Measurements from ENCODE around the gene CAPS. TPM values are rescaled to one million over a fixed set of nuclear protein-coding genes. Genes with fewer than 3 reads are reported as not detected.

CAPS gene
- 0.27 TPM for polyA plus RNA-seq (2013, experiment 1 of 2)
- 0.52 TPM for polyA plus RNA-seq (2013, experiment 2 of 2)

DNA sequence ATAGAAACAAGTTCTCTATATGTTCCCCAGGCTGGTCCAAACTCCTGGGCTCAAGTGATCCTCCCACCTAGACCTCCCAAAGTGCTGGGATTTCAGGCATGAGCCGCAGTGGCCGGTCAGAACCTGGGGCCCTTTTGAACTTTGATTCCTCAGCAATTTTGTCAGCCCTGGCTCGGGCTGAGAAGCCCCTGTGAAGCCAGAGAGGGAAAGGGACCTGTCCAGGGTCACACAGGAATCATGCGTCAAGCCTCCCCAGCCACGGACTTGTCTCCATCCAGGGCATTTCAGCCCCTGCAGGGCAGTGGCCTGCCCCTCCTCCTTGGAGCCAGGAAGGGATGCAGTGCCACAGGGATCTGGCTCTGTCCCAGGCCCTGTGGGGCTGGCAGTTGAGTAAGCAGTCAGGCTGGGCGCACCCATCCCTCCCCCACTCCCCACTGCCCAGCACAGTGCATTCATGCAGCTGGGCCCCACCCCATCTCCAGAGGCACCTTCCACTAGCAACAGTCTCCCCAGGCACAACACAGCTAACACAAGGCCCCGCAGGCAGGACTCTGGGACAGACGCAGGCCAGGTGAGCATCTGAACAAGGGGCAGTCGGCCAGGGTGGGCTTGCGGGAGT is at the start of gene CAPS:
CAPS (plus strand) TSS at position 516 of the 619 bp plus-strand sequence. CDS start 153 bp downstream, outside the sequence.
- no peaks in the 10 kb centered on the region for H3K4me1 ChIP-seq (ENCODE audit: control insufficient read depth, low read depth, low read length)
- no peak within 1 kb of the TSS for H2BK5ac ChIP-seq (ENCODE audit: low read length)
- no peak within 1 kb of the TSS for H3K9ac ChIP-seq (ENCODE audit: low read length)
- H2BK120ac ChIP-seq (ENCODE audit: low read depth, low read length) = no peak within 1 kb of the TSS
- H2BK15ac ChIP-seq (replicated peaks; ENCODE audit: low read depth) = no peak within 1 kb of the TSS
- H3K4me3 ChIP-seq (ENCODE audit: low read length) = no peak within 1 kb of the TSS
- H3K79me2 ChIP-seq (ENCODE audit: control insufficient read depth, insufficient read depth, low read length) = no peaks in the 10 kb centered on the region
- no peak within 1 kb of the TSS for H3K27ac ChIP-seq (ENCODE audit: low read depth, low read length)
- H3K4ac ChIP-seq (ENCODE audit: low read depth, low read length) = no peak within 1 kb of the TSS
- H3K27me3 ChIP-seq (ENCODE audit: insufficient read depth, low read length, poor library complexity) = no peaks in the 10 kb centered on the region
- no peak within 1 kb of the TSS for H4K8ac ChIP-seq (ENCODE audit: low read depth, low read length)
- H4K5ac ChIP-seq (ENCODE audit: low read length) = no peak within 1 kb of the TSS
- no peak within 1 kb of the TSS for H3K23ac ChIP-seq (ENCODE audit: low read length)
- peaks cover 2% of the 10 kb centered on the region for H3K36me3 ChIP-seq (ENCODE audit: control insufficient read depth, insufficient read depth, low read length)
- H3K4me2 ChIP-seq (ENCODE audit: low read length) = no peak within 1 kb of the TSS
- no peak within 1 kb of the TSS for H3K18ac ChIP-seq (ENCODE audit: low read length)
- H2AK5ac ChIP-seq (ENCODE audit: low read length) = no peak within 1 kb of the TSS
- no peak for DNase-seq
- no CpG with 5 or more reads among the region's 10 CpGs for WGBS (ENCODE audit: extremely low coverage, insufficient coverage, low lambda C conversion rate)
- no peak within 1 kb of the TSS for H3K56ac ChIP-seq (ENCODE audit: low read length)
- H3K79me1 ChIP-seq (ENCODE audit: low read length) = no peaks in the 10 kb centered on the region

- Histone ChIP-seq H4K5ac (ENCODE audit: low read length) (no peak overlapping the region), H3K23ac (ENCODE audit: low read length) (no peak overlapping the region), H3K27ac (ENCODE audit: low read depth, low read length) (no peak overlapping the region), H3K4me1 (ENCODE audit: control insufficient read depth, low read depth, low read length) (no peaks in the 10 kb centered on the region), H4K8ac (ENCODE audit: low read depth, low read length) (no peak overlapping the region), H2AK5ac (ENCODE audit: low read length) (no peak overlapping the region), H3K4me2 (ENCODE audit: low read length) (no peak overlapping the region), H3K27me3 (ENCODE audit: insufficient read depth, low read length, poor library complexity) (no peaks in the 10 kb centered on the region), H2BK15ac (replicated peaks; ENCODE audit: low read depth) (no peak overlapping the region), H3K79me2 (ENCODE audit: control insufficient read depth, insufficient read depth, low read length) (no peaks in the 10 kb centered on the region), H3K4me3 (ENCODE audit: low read length) (no peak overlapping the region), H2BK120ac (ENCODE audit: low read depth, low read length) (no peak overlapping the region), H2BK5ac (ENCODE audit: low read length) (no peak overlapping the region), H3K36me3 (ENCODE audit: control insufficient read depth, insufficient read depth, low read length) (no peaks in the 10 kb centered on the region), H3K18ac (ENCODE audit: low read length) (no peak overlapping the region), H3K4ac (ENCODE audit: low read depth, low read length) (no peak overlapping the region), H3K9ac (ENCODE audit: low read length) (no peak overlapping the region), H3K56ac (ENCODE audit: low read length) (no peak overlapping the region), H3K79me1 (ENCODE audit: low read length) (no peaks in the 10 kb centered on the region)
- peak; percentile 19 for DNase-seq
- no CpG with 5 or more reads among the region's 14 CpGs for WGBS (ENCODE audit: extremely low coverage, insufficient coverage, low lambda C conversion rate)
Observed at GRCh38 chr19:5864725-5865486, 49.1 kb upstream of the CAPS start.

GRCh38 chr19:5865772-5866171 is 48.3 kb upstream of the CAPS start:
- no peak overlapping the region for H3K56ac ChIP-seq (ENCODE audit: low read length)
- H3K27ac ChIP-seq (ENCODE audit: low read depth, low read length) = no peak overlapping the region
- no peak overlapping the region for H4K5ac ChIP-seq (ENCODE audit: low read length)
- no peaks in the 10 kb centered on the region for H3K4me1 ChIP-seq (ENCODE audit: control insufficient read depth, low read depth, low read length)
- H3K27me3 ChIP-seq (ENCODE audit: insufficient read depth, low read length, poor library complexity) = no peaks in the 10 kb centered on the region
- H3K36me3 ChIP-seq (ENCODE audit: control insufficient read depth, insufficient read depth, low read length) = no peaks in the 10 kb centered on the region
- no peak overlapping the region for H3K4me2 ChIP-seq (ENCODE audit: low read length)
- no CpG with 5 or more reads among the region's 11 CpGs for WGBS (ENCODE audit: extremely low coverage, insufficient coverage, low lambda C conversion rate)
- H3K79me1 ChIP-seq (ENCODE audit: low read length) = no peaks in the 10 kb centered on the region
- DNase-seq = no peak
- H3K23ac ChIP-seq (ENCODE audit: low read length) = no peak overlapping the region
- no peak overlapping the region for H2AK5ac ChIP-seq (ENCODE audit: low read length)
- no peak overlapping the region for H3K4ac ChIP-seq (ENCODE audit: low read depth, low read length)
- no peaks in the 10 kb centered on the region for H3K79me2 ChIP-seq (ENCODE audit: control insufficient read depth, insufficient read depth, low read length)
- no peak overlapping the region for H3K18ac ChIP-seq (ENCODE audit: low read length)
- no peak overlapping the region for H3K4me3 ChIP-seq (ENCODE audit: low read length)
- H2BK5ac ChIP-seq (ENCODE audit: low read length) = no peak overlapping the region
- no peak overlapping the region for H2BK120ac ChIP-seq (ENCODE audit: low read depth, low read length)
- H2BK15ac ChIP-seq (replicated peaks; ENCODE audit: low read depth) = no peak overlapping the region
- H3K9ac ChIP-seq (ENCODE audit: low read length) = no peak overlapping the region
- H4K8ac ChIP-seq (ENCODE audit: low read depth, low read length) = no peak overlapping the region

GRCh38 chr19:5867201-5868136 is 46.6 kb upstream of the CAPS start:
- no peak overlapping the region for H3K27ac ChIP-seq (ENCODE audit: low read depth, low read length)
- H2BK15ac ChIP-seq (replicated peaks; ENCODE audit: low read depth) = no peak overlapping the region
- no peaks in the 10 kb centered on the region for H3K36me3 ChIP-seq (ENCODE audit: control insufficient read depth, insufficient read depth, low read length)
- no peak overlapping the region for H4K5ac ChIP-seq (ENCODE audit: low read length)
- no peak overlapping the region for H3K9ac ChIP-seq (ENCODE audit: low read length)
- H3K4ac ChIP-seq (ENCODE audit: low read depth, low read length) = no peak overlapping the region
- H3K79me2 ChIP-seq (ENCODE audit: control insufficient read depth, insufficient read depth, low read length) = no peaks in the 10 kb centered on the region
- no peak overlapping the region for H3K4me2 ChIP-seq (ENCODE audit: low read length)
- no peaks in the 10 kb centered on the region for H3K4me1 ChIP-seq (ENCODE audit: control insufficient read depth, low read depth, low read length)
- H4K8ac ChIP-seq (ENCODE audit: low read depth, low read length) = no peak overlapping the region
- no CpG with 5 or more reads among the region's 31 CpGs for WGBS (ENCODE audit: extremely low coverage, insufficient coverage, low lambda C conversion rate)
- no peak overlapping the region for H2AK5ac ChIP-seq (ENCODE audit: low read length)
- no peak overlapping the region for H2BK5ac ChIP-seq (ENCODE audit: low read length)
- no peak for DNase-seq
- H3K56ac ChIP-seq (ENCODE audit: low read length) = no peak overlapping the region
- H3K18ac ChIP-seq (ENCODE audit: low read length) = no peak overlapping the region
- no peak overlapping the region for H2BK120ac ChIP-seq (ENCODE audit: low read depth, low read length)
- H3K4me3 ChIP-seq (ENCODE audit: low read length) = no peak overlapping the region
- H3K79me1 ChIP-seq (ENCODE audit: low read length) = no peaks in the 10 kb centered on the region
- no peak overlapping the region for H3K23ac ChIP-seq (ENCODE audit: low read length)
- H3K27me3 ChIP-seq (ENCODE audit: insufficient read depth, low read length, poor library complexity) = no peaks in the 10 kb centered on the region

DNA sequence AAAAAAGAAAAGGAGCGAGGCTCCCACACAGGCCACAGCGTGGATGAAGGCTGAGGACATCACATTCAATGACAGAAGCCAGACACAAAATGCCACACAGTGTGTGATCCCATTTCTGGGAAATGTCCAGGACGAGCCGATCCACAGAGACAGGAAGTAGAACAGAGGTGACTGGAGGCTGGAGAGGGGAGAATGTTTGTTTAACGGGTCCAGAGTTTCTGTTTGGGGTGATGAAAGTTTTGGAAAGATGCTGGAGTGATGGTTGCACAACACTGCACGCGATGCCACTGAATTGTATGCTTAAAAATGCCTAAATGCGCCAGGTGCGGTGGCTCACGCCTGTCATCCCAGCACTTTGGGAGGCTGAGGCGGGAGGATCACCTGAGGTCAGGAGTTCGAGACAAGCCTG is 43.1 kb upstream of the CAPS start:
- H3K27ac ChIP-seq (ENCODE audit: low read depth, low read length) = no peak overlapping the region
- no peak overlapping the region for H2BK15ac ChIP-seq (replicated peaks; ENCODE audit: low read depth)
- H3K79me1 ChIP-seq (ENCODE audit: low read length) = no peaks in the 10 kb centered on the region
- no peak overlapping the region for H3K56ac ChIP-seq (ENCODE audit: low read length)
- no peak overlapping the region for H4K8ac ChIP-seq (ENCODE audit: low read depth, low read length)
- no peak overlapping the region for H2AK5ac ChIP-seq (ENCODE audit: low read length)
- no peak overlapping the region for H3K9ac ChIP-seq (ENCODE audit: low read length)
- H3K4ac ChIP-seq (ENCODE audit: low read depth, low read length) = no peak overlapping the region
- H3K23ac ChIP-seq (ENCODE audit: low read length) = no peak overlapping the region
- no peaks in the 10 kb centered on the region for H3K36me3 ChIP-seq (ENCODE audit: control insufficient read depth, insufficient read depth, low read length)
- DNase-seq = no peak
- H3K18ac ChIP-seq (ENCODE audit: low read length) = no peak overlapping the region
- H3K4me2 ChIP-seq (ENCODE audit: low read length) = no peak overlapping the region
- H2BK120ac ChIP-seq (ENCODE audit: low read depth, low read length) = no peak overlapping the region
- no peaks in the 10 kb centered on the region for H3K27me3 ChIP-seq (ENCODE audit: insufficient read depth, low read length, poor library complexity)
- no peak overlapping the region for H3K4me3 ChIP-seq (ENCODE audit: low read length)
- H2BK5ac ChIP-seq (ENCODE audit: low read length) = no peak overlapping the region
- no peak overlapping the region for H4K5ac ChIP-seq (ENCODE audit: low read length)
- H3K4me1 ChIP-seq (ENCODE audit: control insufficient read depth, low read depth, low read length) = no peaks in the 10 kb centered on the region
- no CpG with 5 or more reads among the region's 12 CpGs for WGBS (ENCODE audit: extremely low coverage, insufficient coverage, low lambda C conversion rate)
- H3K79me2 ChIP-seq (ENCODE audit: control insufficient read depth, insufficient read depth, low read length) = no peaks in the 10 kb centered on the region

Data from mesendoderm (in vitro differentiated cells).